BE2C (cell line): ENCODE measurements around the gene GMEB2.
A peak's percentile ranks its signal among the peaks of the same experiment; 100 is the strongest.

Experiments
- DNase-seq: peaks from one replicate; pipeline ENCODE4 v3.0.0-alpha.2; 2020
- H3K27me3 ChIP-seq: fragments of 250-450 bp; sonication (Bioruptor Pico); 2 replicates; pipeline ENCODE4 v1.5.1; 2020; ENCODE audit warnings: mild to moderate bottlenecking
- H3K36me3 ChIP-seq: fragments of 250-450 bp; sonication (Bioruptor Pico); 2 replicates; pipeline ENCODE4 v1.5.1; 2020; ENCODE audit warnings: mild to moderate bottlenecking
- H3K4me1 ChIP-seq: fragments of 250-450 bp; sonication (Bioruptor Pico); 2 replicates; pipeline ENCODE4 v1.5.1; 2020
- H3K4me3 ChIP-seq: 2 replicates; pipeline ENCODE4 v1.5.1; 2011; ENCODE audit warnings: low read depth, low read length
- H3K9me3 ChIP-seq: fragments of 250-450 bp; sonication (Bioruptor Pico); 2 replicates; pipeline ENCODE4 v1.5.1; 2020
- CTCF ChIP-seq: IDR thresholded peaks from 2 replicates; pipeline ENCODE4 v1.5.1; 2012; ENCODE audit warnings: mild to moderate bottlenecking, low read depth, low read length

GMEB2 gene

GRCh38 chr20:63620991-63621390 lies 5.9 kb downstream of the GMEB2 start:
- Histone ChIP-seq H3K36me3 (peaks cover 16% of the 10 kb centered on the region), H3K27me3 (no peaks in the 10 kb centered on the region), H3K9me3 (no peaks in the 10 kb centered on the region), H3K4me1 (no peaks in the 10 kb centered on the region; the same call in 1 of the 2 replicates), H3K4me3 (no peak overlapping the region)
- DNase-seq: no peak
- no peak for TF ChIP-seq CTCF

DNA sequence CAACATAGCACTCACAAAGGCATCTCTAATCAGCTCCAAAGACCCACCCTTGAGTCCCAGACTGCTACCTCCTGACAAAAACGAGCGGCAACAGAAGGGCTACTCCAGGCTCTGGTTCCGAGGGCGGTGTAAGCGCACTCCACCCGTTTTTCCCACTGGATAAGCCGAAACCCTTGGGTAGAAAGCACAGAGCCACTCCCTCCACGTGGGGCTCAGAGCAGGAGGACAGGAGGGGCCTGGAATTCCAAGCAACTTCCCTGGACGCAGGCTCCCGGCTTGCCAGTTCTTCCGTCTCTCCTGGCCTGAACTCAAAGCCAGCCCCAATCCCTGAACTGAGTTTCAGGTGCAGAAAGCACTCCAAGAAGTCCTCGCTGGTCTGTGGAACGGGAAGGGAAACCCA lies 7.4 kb downstream of the GMEB2 start:
- H3K9me3 ChIP-seq: no peaks in the 10 kb centered on the region
- H3K27me3 ChIP-seq: no peaks in the 10 kb centered on the region
- no peak for DNase-seq
- no peak for TF ChIP-seq CTCF
- peaks cover 24% of the 10 kb centered on the region for H3K36me3 ChIP-seq
- no peaks in the 10 kb centered on the region for H3K4me1 ChIP-seq
- H3K4me3 ChIP-seq: no peak overlapping the region

DNA sequence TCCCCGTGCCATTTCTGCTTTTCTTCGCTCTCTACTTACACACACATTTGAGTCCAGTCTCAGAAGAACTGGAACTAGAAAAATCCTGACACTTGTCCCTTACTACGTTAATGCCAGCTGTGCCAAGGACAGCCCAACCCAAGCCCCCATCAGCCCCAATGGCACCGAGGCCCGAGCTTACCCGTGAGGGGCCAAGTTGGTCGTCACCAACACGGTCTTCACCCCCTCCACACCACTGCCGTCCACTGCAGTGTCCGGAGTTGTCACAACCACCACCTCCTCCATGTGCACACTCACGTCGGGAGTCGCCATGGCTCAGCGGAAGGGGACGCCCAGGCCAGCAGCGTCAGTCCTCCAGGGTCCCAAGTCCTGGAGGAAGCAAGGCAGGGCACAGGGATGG lies 7.8 kb downstream of the GMEB2 start:
- no peaks in the 10 kb centered on the region for H3K4me1 ChIP-seq
- H3K27me3 ChIP-seq: no peaks in the 10 kb centered on the region
- peaks cover 25% of the 10 kb centered on the region for H3K36me3 ChIP-seq
- no peaks in the 10 kb centered on the region for H3K9me3 ChIP-seq
- no peak for TF ChIP-seq CTCF
- no peak overlapping the region for H3K4me3 ChIP-seq
- DNase-seq: peak; percentile 3

DNA sequence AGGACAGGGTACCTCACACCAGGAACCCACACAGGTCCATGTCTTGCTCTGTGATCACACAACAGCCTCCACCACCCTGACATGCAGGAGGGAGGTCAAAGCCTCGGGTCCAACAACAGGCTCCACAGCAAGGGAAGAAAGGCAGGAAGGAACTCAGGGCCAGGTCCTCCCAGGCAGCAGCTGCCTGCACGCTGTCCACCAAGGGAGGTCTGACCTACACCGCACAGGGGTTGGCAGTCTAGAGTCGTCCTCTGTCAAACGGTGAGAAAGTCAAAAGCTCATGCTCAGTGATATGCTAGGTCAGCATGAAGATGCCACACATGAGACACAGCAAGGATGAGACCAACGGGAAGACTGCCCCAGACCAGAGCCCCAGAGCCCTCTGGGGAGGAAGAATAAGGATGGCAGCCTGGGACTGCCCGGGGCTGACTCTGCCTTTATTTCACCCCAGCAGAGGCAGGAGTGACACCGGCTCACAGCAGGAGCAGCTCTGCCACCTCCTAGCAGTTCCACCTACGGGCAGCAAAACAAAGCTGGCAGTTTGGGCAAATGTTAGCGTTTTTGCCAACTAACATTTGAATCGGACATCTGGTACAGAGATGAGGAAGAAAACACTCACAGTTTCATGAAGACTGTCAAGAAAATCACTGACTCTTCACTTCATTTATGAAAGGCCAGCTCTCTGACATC lies 8.5 kb downstream of the GMEB2 start:
- peak; percentile 1 for DNase-seq
- no peaks in the 10 kb centered on the region for H3K27me3 ChIP-seq
- no peaks in the 10 kb centered on the region for H3K4me1 ChIP-seq
- TF ChIP-seq CTCF: no peak
- no peaks in the 10 kb centered on the region for H3K9me3 ChIP-seq
- no peak overlapping the region for H3K4me3 ChIP-seq
- peaks cover 30% of the 10 kb centered on the region for H3K36me3 ChIP-seq

DNA sequence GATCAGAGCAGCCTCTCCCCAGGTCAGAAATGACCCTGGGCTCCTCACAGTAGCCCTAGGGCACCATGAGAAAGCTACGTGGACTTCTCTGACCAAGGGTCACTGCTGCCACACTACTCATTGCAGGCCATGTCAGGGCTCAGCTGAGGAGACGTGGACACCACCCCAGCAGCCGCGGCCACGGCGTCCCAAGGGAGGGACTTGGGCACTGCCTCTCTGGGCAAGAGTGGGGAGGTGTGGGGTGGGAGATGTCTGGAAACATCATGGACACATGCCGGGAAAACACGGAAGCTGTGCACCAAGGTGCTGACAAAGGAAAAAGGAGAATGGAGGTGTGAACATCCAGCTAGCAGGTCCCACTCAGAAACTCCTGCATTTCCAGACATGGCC lies 9.0 kb downstream of the GMEB2 start:
- H3K27me3 ChIP-seq: no peaks in the 10 kb centered on the region
- no peak for TF ChIP-seq CTCF
- H3K4me1 ChIP-seq: no peaks in the 10 kb centered on the region
- no peaks in the 10 kb centered on the region for H3K9me3 ChIP-seq
- no peak overlapping the region for H3K4me3 ChIP-seq
- H3K36me3 ChIP-seq: peaks cover 30% of the 10 kb centered on the region
- DNase-seq: peak; percentile 3

DNA sequence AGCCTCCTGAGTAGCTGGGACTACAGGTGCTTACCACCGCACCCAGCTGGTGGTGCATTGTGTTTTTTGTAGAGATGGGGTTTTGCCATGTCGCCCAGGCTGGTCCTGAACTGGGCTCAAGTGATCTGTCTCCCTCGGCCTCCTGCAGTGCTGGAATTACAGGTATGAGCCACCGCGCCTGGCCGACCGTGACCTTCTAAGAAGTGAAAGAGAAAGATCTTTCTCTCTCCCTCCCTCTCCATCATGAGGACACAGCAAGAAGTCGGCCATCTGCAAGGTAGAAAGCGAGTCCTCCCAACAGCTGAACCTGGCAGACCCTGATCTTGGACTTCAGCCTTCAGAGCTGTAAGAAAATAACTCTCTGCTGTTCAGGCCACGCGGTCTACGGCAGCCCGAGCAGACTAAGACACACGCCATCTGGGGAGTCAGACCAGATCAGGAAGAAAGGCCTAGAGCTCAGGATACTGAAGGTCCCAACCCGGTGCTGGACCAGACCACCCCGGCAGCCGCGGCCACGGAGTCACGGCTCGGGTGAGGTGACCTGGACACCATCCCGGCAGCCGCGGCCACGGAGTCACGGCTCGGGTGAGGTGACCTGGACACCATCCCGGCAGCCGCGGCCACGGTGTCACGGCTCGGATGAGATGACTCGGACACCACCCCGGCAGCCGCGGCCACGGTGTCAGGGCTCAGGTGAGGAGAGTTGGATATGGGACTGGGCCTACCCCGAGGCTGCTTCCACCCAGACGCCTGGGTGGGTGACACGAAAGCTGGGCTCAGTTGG lies 9.6 kb downstream of the GMEB2 start:
- H3K4me3 ChIP-seq: no peak overlapping the region
- peaks cover 32% of the 10 kb centered on the region for H3K36me3 ChIP-seq
- no peaks in the 10 kb centered on the region for H3K27me3 ChIP-seq
- DNase-seq: peak; percentile 8
- no peak for TF ChIP-seq CTCF
- no peaks in the 10 kb centered on the region for H3K4me1 ChIP-seq
- no peaks in the 10 kb centered on the region for H3K9me3 ChIP-seq
